ENCODE data around the gene ENTPD2.

GRCh38 chr9:137017071-137017470, 36.8 kb downstream of the ENTPD2 start:
- TF ChIP-seq CTCF (IDR thresholded peaks at IDR 0.05) (no peak), POLR2A (IDR thresholded peaks at IDR 0.05) (no peak)

All from adrenal gland (tissue), 5 donors.